Measurements from ENCODE around the gene ADGRV1.

- TF ChIP-seq CTCF (IDR thresholded peaks at IDR 0.05; ENCODE audit: low read depth, low read length, poor library complexity, severe bottlenecking) (no peak), EZH2phosphoT487 (IDR thresholded peaks at IDR 0.05; ENCODE audit: borderline replicate concordance, low read length) (no peak)
These were observed 380.6 kb downstream of the ADGRV1 start for GRCh38 chr5:90939211-90939610.

Measured in DOHH2 (cell line).